ENCODE results near the gene CRTC3. TPM values are rescaled to one million over a fixed set of nuclear protein-coding genes. Genes with fewer than 3 reads are reported as not detected.

The CRTC3 gene
- total and polyA plus RNA-seq, 2 experiments from 2014 or later = 15.1 to 24.5 TPM

- H3K4me1 ChIP-seq (ENCODE audit: low read depth) = no peaks in the 10 kb centered on the region
- no peaks in the 10 kb centered on the region for H3K9me3 ChIP-seq (ENCODE audit: low read depth)
- H3K36me3 ChIP-seq = peaks cover 10% of the 10 kb centered on the region
- TF ChIP-seq CTCF (IDR thresholded peaks at IDR 0.05; ENCODE audit: low read depth, low read length) = no peak
- no peaks in the 10 kb centered on the region for H3K27me3 ChIP-seq
- H3K27ac ChIP-seq = no peak overlapping the region
- no peak for DNase-seq (ENCODE audit: low read depth in 1 of 2, low spot score in 1 of 2)
- H3K4me3 ChIP-seq = no peak overlapping the region
Measured at GRCh38 chr15:90642464-90643300, 113.0 kb downstream of the CRTC3 start.

DNA sequence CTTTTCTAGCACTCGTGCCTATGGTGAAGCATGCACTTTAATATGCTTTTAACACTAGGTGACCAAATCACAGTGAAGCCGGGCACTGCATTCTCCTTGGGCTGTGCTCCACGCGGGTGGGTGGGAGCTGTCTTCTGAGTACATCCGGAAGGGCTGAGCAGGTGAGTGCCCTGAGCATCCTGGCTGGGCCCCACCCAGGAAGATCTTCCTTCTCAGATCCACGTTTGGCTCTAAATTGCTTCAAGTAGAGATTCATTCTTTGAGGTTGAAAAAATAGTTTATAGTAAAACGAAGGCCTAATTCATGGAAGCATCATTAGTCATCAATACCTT, 113.5 kb downstream of the CRTC3 start:
- no peak for DNase-seq (ENCODE audit: low read depth in 1 of 2, low spot score in 1 of 2)
- H3K27ac ChIP-seq = no peak overlapping the region
- no peaks in the 10 kb centered on the region for H3K9me3 ChIP-seq (ENCODE audit: low read depth)
- peaks cover 10% of the 10 kb centered on the region for H3K36me3 ChIP-seq
- no peak for TF ChIP-seq CTCF (IDR thresholded peaks at IDR 0.05; ENCODE audit: low read depth, low read length)
- no peaks in the 10 kb centered on the region for H3K4me1 ChIP-seq (ENCODE audit: low read depth)
- H3K27me3 ChIP-seq = no peaks in the 10 kb centered on the region
- no peak overlapping the region for H3K4me3 ChIP-seq

GRCh38 chr15:90644526-90644925, 114.8 kb downstream of the CRTC3 start:
- no peak overlapping the region for H3K4me3 ChIP-seq
- no peak overlapping the region for H3K27ac ChIP-seq
- no peaks in the 10 kb centered on the region for H3K27me3 ChIP-seq
- H3K36me3 ChIP-seq = peaks cover 10% of the 10 kb centered on the region
- H3K9me3 ChIP-seq (ENCODE audit: low read depth) = no peaks in the 10 kb centered on the region
- no peaks in the 10 kb centered on the region for H3K4me1 ChIP-seq (ENCODE audit: low read depth)
- no peak for TF ChIP-seq CTCF (IDR thresholded peaks at IDR 0.05; ENCODE audit: low read depth, low read length)
- DNase-seq (ENCODE audit: low read depth in 1 of 2, low spot score in 1 of 2) = no peak

DNA sequence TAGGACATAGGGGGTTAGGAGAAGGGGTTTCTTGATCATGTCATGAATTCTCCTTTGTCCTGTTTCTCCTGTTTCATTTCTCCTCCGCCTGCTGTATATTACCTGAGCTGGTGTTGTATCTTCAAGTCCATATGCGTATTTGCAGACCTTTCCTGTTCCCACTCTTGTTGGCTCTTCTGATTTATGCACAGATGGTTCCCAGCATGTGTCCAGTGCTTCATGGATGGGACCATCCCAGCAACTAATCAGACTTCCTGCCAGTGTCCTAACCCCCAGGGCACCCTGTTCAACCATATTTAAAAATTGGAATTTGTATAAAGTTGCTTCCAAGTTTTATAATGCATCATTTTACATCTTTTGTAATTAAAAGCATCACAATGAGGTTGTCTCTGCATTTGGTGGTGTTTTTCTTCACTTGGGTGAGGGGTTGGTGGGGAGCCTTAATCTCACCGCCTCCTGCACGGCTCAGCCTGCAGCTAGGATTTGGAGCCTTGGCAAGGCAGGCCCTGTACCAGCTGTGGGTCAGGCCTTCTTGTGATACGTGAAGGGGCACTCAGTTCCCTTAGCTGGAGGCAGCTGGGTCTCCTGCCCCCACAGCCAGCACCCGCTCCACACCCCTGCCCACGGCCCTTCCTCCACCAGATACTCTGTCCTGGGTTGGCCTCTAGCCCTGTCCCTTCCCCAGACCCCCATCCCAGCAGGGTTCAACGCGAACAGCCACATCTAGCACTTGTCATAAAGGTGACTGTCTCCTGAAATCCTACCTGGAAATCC, 115.4 kb downstream of the CRTC3 start:
- Histone ChIP-seq H3K27me3 (no peaks in the 10 kb centered on the region), H3K9me3 (ENCODE audit: low read depth) (no peaks in the 10 kb centered on the region), H3K4me1 (ENCODE audit: low read depth) (no peaks in the 10 kb centered on the region), H3K27ac (no peak overlapping the region), H3K4me3 (no peak overlapping the region), H3K36me3 (peaks cover 10% of the 10 kb centered on the region)
- no peak for TF ChIP-seq CTCF (IDR thresholded peaks at IDR 0.05; ENCODE audit: low read depth, low read length)
- DNase-seq (ENCODE audit: low read depth in 1 of 2, low spot score in 1 of 2) = no peak

DNA sequence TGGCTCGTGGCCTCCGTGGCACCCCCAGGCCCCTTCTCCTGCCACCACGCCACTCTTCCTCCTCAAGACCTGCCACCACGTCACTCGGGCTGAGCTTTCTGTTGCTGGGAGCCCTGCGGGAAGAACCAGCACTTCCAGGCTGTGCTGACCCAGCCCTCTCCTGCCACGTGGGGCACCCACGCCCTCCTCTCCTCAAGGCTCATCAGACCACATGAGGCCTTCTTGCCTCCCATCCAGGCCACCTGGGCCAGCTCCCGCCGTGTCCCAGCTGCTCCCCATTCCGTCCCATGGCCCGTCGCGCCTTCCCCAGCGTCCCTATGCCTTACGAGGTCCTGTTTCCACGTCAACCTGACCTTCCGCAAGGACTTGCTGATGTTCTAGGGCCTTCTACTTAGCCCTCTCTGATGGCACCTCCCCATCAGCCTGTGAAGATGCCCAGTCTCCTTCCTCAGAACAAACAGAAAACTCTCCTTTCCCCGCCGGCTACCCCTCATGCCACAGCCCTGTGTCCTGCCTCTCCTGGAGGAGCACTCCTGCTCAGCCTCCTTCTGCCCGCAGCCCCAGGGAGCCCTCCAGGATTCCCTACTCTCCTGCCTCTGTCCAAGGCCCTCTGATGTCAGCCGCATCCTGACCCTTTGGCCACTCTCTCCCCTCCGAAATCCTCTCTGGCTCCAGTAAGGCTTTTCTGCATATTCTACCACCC, 116.3 kb downstream of the CRTC3 start:
- H3K27ac ChIP-seq = no peak overlapping the region
- H3K4me3 ChIP-seq = no peak overlapping the region
- DNase-seq (ENCODE audit: low read depth in 1 of 2, low spot score in 1 of 2) = no peak
- peaks cover 10% of the 10 kb centered on the region for H3K36me3 ChIP-seq
- H3K9me3 ChIP-seq (ENCODE audit: low read depth) = no peaks in the 10 kb centered on the region
- H3K27me3 ChIP-seq = no peaks in the 10 kb centered on the region
- H3K4me1 ChIP-seq (ENCODE audit: low read depth) = no peaks in the 10 kb centered on the region
- TF ChIP-seq CTCF (IDR thresholded peaks at IDR 0.05; ENCODE audit: low read depth, low read length) = no peak
